Posterior cingulate gyrus (tissue), 11 donors: Measurements from ENCODE around the gene PTK6.
"Not testable (repeated sequence)": the region's sequence is repeated elsewhere in the genome, so short reads cannot be mapped to it uniquely, and the experiment has no call there.

ENCODE experiments used
- DNase-seq, 10 donors: peaks; one replicate each; pipeline versions ENCODE4 v3.0.0 to v3.0.0-alpha.2; 2020 to 2021; ENCODE audit warnings: mixed read lengths in 3 of 10
- intact Hi-C: fragments of 100-400 bp; cut with DNase I; formaldehyde crosslinking; loops from one replicate; pipeline ENCODE4 v1.15.1; 2023

PTK6 gene

DNA sequence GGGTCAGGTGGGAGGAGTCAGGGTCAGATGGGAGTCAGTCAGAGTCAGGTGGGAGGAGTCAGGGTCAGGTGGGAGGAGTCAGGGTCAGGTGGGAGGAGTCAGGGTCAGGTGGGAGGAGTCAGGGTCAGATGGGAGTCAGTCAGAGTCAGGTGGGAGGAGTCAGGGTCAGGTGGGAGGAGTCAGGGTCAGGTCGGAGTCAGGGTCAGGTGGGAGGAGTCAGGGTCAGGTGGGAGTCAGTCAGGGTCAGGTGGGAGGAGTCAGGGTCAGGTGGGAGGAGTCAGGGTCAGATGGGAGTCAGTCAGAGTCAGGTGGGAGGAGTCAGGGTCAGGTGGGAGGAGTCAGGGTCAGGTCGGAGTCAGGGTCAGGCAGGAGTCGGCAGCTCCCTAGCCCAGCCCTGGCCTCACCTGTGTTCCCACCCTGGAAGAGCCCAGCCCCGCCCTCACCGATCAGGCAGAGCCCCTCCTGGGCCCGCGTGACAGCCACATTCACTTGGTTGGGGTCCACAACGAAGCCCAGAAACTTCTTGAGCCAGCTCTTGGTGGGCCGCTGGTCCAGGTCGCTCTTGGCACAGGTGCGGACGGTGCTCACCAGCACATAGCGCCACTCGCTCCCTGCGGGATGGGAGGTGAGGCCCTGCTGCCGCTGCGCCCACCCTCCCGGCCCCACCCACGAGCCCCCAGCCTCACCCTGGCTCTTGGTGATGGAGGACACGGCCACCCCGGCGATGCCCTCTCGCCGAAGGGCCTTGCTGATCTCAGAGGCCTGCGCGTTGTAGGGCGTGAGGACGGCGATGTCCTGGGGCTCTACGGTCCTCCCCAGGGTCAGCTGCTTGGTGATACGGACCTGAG lies 22.5 kb upstream of the PTK6 start:
- intact Hi-C loops, DNase-seq: not testable (repeated sequence)

GRCh38 chr20:63558804-63559484 lies 21.8 kb upstream of the PTK6 start:
- DNase-seq: no peak
- intact Hi-C loops: no loop called here

GRCh38 chr20:63557481-63557891 lies 20.3 kb upstream of the PTK6 start:
- intact Hi-C loops: no loop called here
- DNase-seq: no peak

DNA sequence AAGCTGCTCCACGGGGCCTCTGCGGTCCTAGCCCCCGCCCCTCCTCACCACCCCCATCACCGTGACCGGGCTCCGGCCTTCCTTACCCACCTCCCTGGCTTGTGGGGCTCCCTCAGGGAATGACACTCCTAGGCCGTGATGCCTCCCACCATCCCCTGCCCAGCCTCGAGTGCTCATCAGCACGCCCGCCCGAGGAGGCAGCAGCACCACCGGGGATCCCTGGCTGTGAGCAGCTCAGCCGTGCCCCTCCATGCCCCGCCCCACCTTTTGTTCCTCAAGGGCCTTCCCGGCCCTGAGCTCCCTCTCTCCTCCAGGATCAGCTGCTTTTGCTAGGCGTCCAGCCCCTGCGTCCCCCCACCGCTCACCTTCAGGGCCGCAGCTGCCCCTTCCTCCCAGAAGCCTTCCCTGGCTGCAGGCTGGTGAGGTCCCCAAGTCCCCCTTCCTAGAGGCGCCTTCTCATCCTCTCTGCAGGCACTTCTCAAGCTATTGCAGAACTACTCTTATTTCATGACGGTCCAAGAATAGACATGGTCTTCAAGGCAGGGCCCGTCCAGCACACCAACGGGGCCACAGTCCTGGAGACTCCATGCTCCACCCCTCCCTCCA lies 19.8 kb upstream of the PTK6 start:
- intact Hi-C loops: no loop called here
- no peak for DNase-seq

GRCh38 chr20:63555661-63556381 lies 18.6 kb upstream of the PTK6 start:
- intact Hi-C loops: no loop called here
- no peak for DNase-seq

GRCh38 chr20:63554361-63555278 lies 17.4 kb upstream of the PTK6 start:
- intact Hi-C loops: no loop called here
- no peak for DNase-seq

DNA sequence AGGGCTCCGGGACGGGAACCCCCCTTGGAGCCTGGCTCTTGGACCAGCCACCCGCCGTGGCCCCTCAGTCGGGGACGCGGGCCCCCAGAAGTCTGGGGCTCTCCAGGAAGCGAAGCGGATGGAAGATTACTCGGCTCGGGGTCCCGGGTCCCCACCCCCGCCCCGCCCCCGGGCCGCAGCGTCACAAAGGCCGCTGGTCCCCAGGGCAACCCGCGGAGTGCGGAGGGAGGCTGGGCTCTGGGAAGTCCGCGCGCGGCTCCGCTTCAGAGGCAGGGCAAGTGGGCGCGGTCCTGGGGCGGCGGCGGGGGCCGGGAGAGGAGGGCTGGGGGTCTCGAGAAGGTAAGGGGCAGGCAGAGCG lies 16.7 kb upstream of the PTK6 start, which contains the start of gene FNDC11:
Gene FNDC11 (plus strand): TSS at position 227 of the 358 bp plus-strand sequence. CDS start 1,505 bp downstream, outside the sequence.
- DNase-seq: no peak
- intact Hi-C loops: no loop called here

- DNase-seq: peak in 1 of 10 donors; percentile 35
- intact Hi-C loops: no loop called here
These were observed 16.2 kb upstream of the PTK6 start for GRCh38 chr20:63553251-63553932.

GRCh38 chr20:63552481-63553249 lies 15.5 kb upstream of the PTK6 start:
- no peak for DNase-seq
- intact Hi-C loops: no loop called here

DNA sequence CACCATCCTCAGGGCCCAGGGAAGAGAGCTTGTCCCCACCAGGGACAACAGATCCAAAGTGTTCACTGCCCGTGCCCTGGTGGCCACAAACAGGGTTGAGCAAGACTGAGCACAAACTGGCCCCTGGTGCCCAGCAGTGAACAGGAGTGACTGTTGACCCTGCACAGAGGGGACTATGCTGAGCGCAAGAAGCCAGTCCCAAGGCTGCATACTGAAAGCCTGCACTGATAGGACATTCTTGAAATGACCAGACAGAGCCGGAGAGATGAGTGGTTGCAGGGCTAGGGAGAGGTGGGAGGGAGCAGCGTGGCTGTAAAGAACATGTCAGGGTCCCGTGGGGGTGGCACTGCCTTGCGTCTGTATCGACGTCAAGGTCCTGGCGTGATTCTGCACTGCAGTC lies 13.9 kb upstream of the PTK6 start:
- no peak for DNase-seq
- intact Hi-C loops: no loop called here

DNA sequence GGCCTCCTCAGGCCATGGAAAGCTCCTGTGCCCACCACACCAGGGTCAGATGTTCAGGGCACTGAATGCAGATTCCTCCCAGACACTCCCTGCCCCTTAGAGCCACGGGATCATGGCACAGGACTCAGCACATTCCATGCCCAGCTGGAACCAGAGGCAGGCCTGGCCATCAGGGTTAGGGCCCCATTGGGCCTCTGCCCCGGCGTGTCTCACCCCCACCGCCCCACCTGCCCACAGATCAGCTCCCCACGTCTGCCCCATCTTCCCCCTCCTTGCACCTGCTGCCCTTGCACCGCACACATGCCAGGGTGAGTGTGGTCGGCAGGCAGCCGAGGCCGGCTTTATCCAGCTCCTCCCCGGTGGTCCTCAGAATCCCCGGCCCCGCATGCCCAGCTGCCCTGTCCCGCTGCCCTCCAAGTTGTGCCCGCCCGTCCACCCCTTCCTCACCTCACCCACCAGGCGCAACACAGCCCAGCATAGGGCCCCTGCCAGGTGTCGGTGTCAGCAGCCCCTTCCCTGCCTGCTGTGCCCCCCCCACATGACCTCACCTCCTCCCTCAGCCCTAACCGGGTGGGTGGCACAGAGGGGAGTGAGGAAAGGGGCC lies 12.6 kb upstream of the PTK6 start:
- intact Hi-C loops: no loop called here
- no peak for DNase-seq

- intact Hi-C loops: no loop called here
- DNase-seq: no peak
These were observed 11.8 kb upstream of the PTK6 start for GRCh38 chr20:63549019-63549418.

- DNase-seq: no peak
These were observed 11.4 kb upstream of the PTK6 start for GRCh38 chr20:63548542-63548941.

GRCh38 chr20:63547725-63548480 lies 10.7 kb upstream of the PTK6 start, which contains the start of gene SRMS:
SRMS (minus strand) TSS chr20:63547749; CDS start chr20:63547463, 286 bp downstream.
- DNase-seq: no peak
- intact Hi-C loops: no loop called here

More at GRCh38 chr20:63548542-63548941, 11.4 kb upstream of the PTK6 start:
- intact Hi-C loops: no loop called here

- intact Hi-C loops: no loop called here
- DNase-seq: no peak
These were observed 10.0 kb upstream of the PTK6 start for GRCh38 chr20:63546956-63547724.

GRCh38 chr20:63546256-63546955 lies 9.2 kb upstream of the PTK6 start:
- DNase-seq: no peak
- intact Hi-C loops: no loop called here
